K562 (cell line): ENCODE results near the gene TMEM185A. TPM values are rescaled to one million over a fixed set of nuclear protein-coding genes. Genes with fewer than 3 reads are reported as not detected.

Experiments used
- ATAC-seq: fragments of 200-7000 bp; cut with Tn5 transposase; 3 replicates; pipeline ENCODE4 v1.9.1; 2020; ENCODE audit warnings: moderate library complexity
- BruUV-seq: library from RNA; stranded (reverse); fragments of 400-500 nt; replicated peaks from 2 replicates; lab custom pipeline; 2021; lab: Mats Ljungman, UMichigan
- CTCF ChIA-PET: fragments of 300-600 bp; formaldehyde crosslinking; extraction: SDS; loops from one replicate; lab custom pipeline; 2021; ENCODE audit warnings: low intra/inter-chr PET ratio; lab: Yijun Ruan, JAX
- POLR2A ChIA-PET: fragments of 300-600, 350-650 bp; sonication (Branson Sonifier 250); formaldehyde crosslinking; extraction: SDS; loops from one replicate; lab custom pipeline; 2021; ENCODE audit warnings: antibody characterized with exemption, inconsistent platforms; lab: Yijun Ruan, JAX
- DNase-seq, 4 experiments: peaks; one replicate each; pipeline versions ENCODE4 v3.0.0 to v3.0.0-alpha.2; 2011 to 2018; ENCODE audit warnings: low spot score in 3 of 4, mixed read lengths in 3 of 4; ENCODE audit errors: extremely low read depth in 1 of 4
- FAIRE-seq: peaks from 2 replicates; lab custom pipeline; 2011; peaks lifted over from hg19 to GRCh38; lab: Jason Lieb, UNC
- H2AFZ ChIP-seq: 2 replicates; pipeline ENCODE4 v1.6.0; 2011; ENCODE audit warnings: low read depth, low read length, control low read depth, inconsistent platforms
- H3K27ac ChIP-seq: fragments of 200-600 bp; 3 replicates; pipeline ENCODE4 v1.8.0; 2011; ENCODE audit warnings: low read depth, mild to moderate bottlenecking, control low read depth, inconsistent platforms, low read length, moderate library complexity, mixed read lengths; ENCODE audit errors: extremely low read depth
- H3K27me3 ChIP-seq, 2 experiments: fragments of 300-600 bp in 1 of 2; 2 replicates in 1 of 2; 3 replicates in 1 of 2; pipeline versions ENCODE4 v1.6.0 to v1.8.0; 2011; ENCODE audit warnings: inconsistent platforms in 2 of 2, low read length in 2 of 2, mild to moderate bottlenecking in 1 of 2, mixed read lengths in 1 of 2, moderate library complexity in 1 of 2; ENCODE audit not compliant: control insufficient read depth in 2 of 2, insufficient read depth in 2 of 2
- H3K36me3 ChIP-seq: fragments of 300-600 bp; 3 replicates; pipeline ENCODE4 v1.8.0; 2011; ENCODE audit warnings: mild to moderate bottlenecking, low read length, inconsistent platforms; ENCODE audit not compliant: control insufficient read depth, insufficient read depth
- H3K4me1 ChIP-seq, 2 experiments: fragments of 200-600 bp in 1 of 2; replicated peaks in 1 of 2; 2 replicates in 1 of 2; 3 replicates in 1 of 2; pipeline versions ENCODE4 v1.5.1 to v1.8.0; 2011; ENCODE audit warnings: inconsistent platforms in 2 of 2, low read length in 2 of 2, mild to moderate bottlenecking in 1 of 2, mixed read lengths in 1 of 2, moderate library complexity in 1 of 2; ENCODE audit not compliant: control insufficient read depth in 2 of 2, insufficient read depth in 2 of 2
- H3K4me2 ChIP-seq: 2 replicates; pipeline ENCODE4 v1.6.1; 2011; ENCODE audit warnings: low read length, control low read depth, inconsistent platforms, mixed read lengths; ENCODE audit not compliant: insufficient read depth
- H3K4me3 ChIP-seq: fragments of 200-600 bp; sonication (generic), shearing (Covaris generic); 2 replicates; pipeline ENCODE4 v1.5.1; 2016; ENCODE audit warnings: control low read depth, inconsistent platforms
- H3K79me2 ChIP-seq: fragments of 200-600 bp; 3 replicates; pipeline ENCODE4 v1.8.0; 2011; ENCODE audit warnings: low read length, inconsistent platforms; ENCODE audit not compliant: control insufficient read depth, insufficient read depth
- H3K9ac ChIP-seq, 2 experiments: 2 replicates each; pipeline versions ENCODE4 v1.6.0 to v1.6.1; 2011; ENCODE audit warnings: low read depth in 2 of 2, low read length in 2 of 2, control low read depth in 1 of 2, inconsistent platforms in 1 of 2, mild to moderate bottlenecking in 1 of 2, mixed read lengths in 1 of 2; ENCODE audit not compliant: insufficient read depth in 1 of 2
- H3K9me1 ChIP-seq: one replicate; pipeline ENCODE4 v1.6.0; 2011; ENCODE audit warnings: inconsistent platforms, mild to moderate bottlenecking, low read length, moderate library complexity; ENCODE audit not compliant: control insufficient read depth, insufficient read depth
- H3K9me3 ChIP-seq: replicated peaks from 2 replicates; pipeline ENCODE4 v1.5.1; 2011; ENCODE audit warnings: low read depth, low read length, inconsistent platforms; ENCODE audit not compliant: control insufficient read depth, insufficient read depth
- H4K20me1 ChIP-seq: replicated peaks from 2 replicates; pipeline ENCODE4 v1.6.1; 2011; ENCODE audit warnings: low read length, inconsistent platforms, mixed read lengths; ENCODE audit not compliant: control insufficient read depth, insufficient read depth
- BHLHE40 ChIP-seq: IDR thresholded peaks from 2 replicates; pipeline ENCODE4 v1.6.1; 2011; ENCODE audit warnings: low read length, improper control_type of control experiment
- DEAF1 ChIP-seq: fragments of 450-650 bp; formaldehyde crosslinking; IDR thresholded peaks from 2 replicates; pipeline ENCODE4 v1.4.0; 2020; ENCODE audit warnings: mild to moderate bottlenecking, moderate library complexity
- KAT8 ChIP-seq: fragments of 450-650 bp; IDR thresholded peaks from 2 replicates; pipeline ENCODE4 v1.6.1; 2016; ENCODE audit warnings: low read depth, mild to moderate bottlenecking
- LEF1 ChIP-seq: fragments of 450-650 bp; IDR thresholded peaks from 2 replicates; pipeline ENCODE4 v1.6.1; 2016; ENCODE audit warnings: mild to moderate bottlenecking
- PREB ChIP-seq: sonication (generic); formaldehyde crosslinking; IDR thresholded peaks from 2 replicates; pipeline ENCODE4 v1.8.1; 2023; ENCODE audit warnings: mild to moderate bottlenecking, missing genetic modification reagents
- RFX7 ChIP-seq: fragments of 250-450 bp; sonication (Bioruptor Pico); IDR thresholded peaks from 2 replicates; pipeline ENCODE4 v1.5.1; 2021; ENCODE audit warnings: mild to moderate bottlenecking
- SOX6 ChIP-seq: fragments of 450-650 bp; IDR thresholded peaks from 2 replicates; pipeline ENCODE4 v1.6.1; 2014; ENCODE audit warnings: mild to moderate bottlenecking
- THRA ChIP-seq: fragments of 450-650 bp; IDR thresholded peaks from 2 replicates; pipeline ENCODE4 v1.6.1; 2017; ENCODE audit warnings: mild to moderate bottlenecking, moderate library complexity
- ZNF124 ChIP-seq: sonication (generic); formaldehyde crosslinking; IDR thresholded peaks from 2 replicates; pipeline ENCODE4 v1.8.1; 2022; ENCODE audit warnings: missing genetic modification reagents
- ZNF212 ChIP-seq: fragments of 450-650 bp; formaldehyde crosslinking; IDR thresholded peaks from 2 replicates; pipeline ENCODE4 v1.4.0; 2020; ENCODE audit warnings: mild to moderate bottlenecking
- ZNF407 ChIP-seq: fragments of 450-650 bp; IDR thresholded peaks from 2 replicates; pipeline ENCODE4 v1.6.1; 2016; ENCODE audit warnings: low read depth
- ZNF830 ChIP-seq: fragments of 250-450 bp; sonication (Bioruptor Pico); IDR thresholded peaks from 2 replicates; pipeline ENCODE4 v1.5.0; 2021; ENCODE audit warnings: mild to moderate bottlenecking
- WGBS: fragments of 100-300 bp; shearing (Covaris generic); methylation state at CpG from one replicate; pipeline ENCODE4 v1.1.6; 2016; ENCODE audit warnings: low coverage, mixed read lengths; ENCODE audit not compliant: insufficient coverage; ENCODE audit errors: missing lambda C conversion rate; 5-methylcytosine and 5-hydroxymethylcytosine counted together
- in situ Hi-C: fragments of 300-500 bp; cut with MboI; formaldehyde crosslinking; loops from 4 replicates; pipeline ENCODE4 v1.15.0; 2018; ENCODE audit warnings: inconsistent platforms, mixed read lengths
- intact Hi-C: fragments of 100-400 bp; cut with micrococcal nuclease; formaldehyde crosslinking; loops from 2 replicates; pipeline ENCODE4 v1.14.2; 2022
- polyA plus RNA-seq, 8 experiments: library from polyadenylated mRNA; depleted of rRNA in 4 of 8; stranded (reverse) in 5 of 8; unstranded in 3 of 8; fragments of >200 nt; fragmentation: Nextera tagmentation in 2 of 8; fragmentation: Illumina TruSeq in 1 of 8; extraction: Ambion mirVana in 2 of 8; extraction: Trizol in 1 of 8; gene quantifications; 2 replicates each; pipeline versions ENCODE4 v1.2.1 to v1.2.3, GENCODE V29; 2011 to 2014; ENCODE audit warnings: inconsistent platforms in 1 of 8, missing spikeins in 1 of 8
- total RNA-seq, 7 experiments: library from RNA; depleted of rRNA in 6 of 7; stranded (reverse); fragments of >200 nt in 6 of 7; fragmentation: Illumina TruSeq in 2 of 7; extraction: Trizol in 2 of 7; gene quantifications; 2 replicates each; pipeline versions ENCODE4 v1.2.1 to v1.2.3, GENCODE V29; 2011 to 2021; ENCODE audit warnings: low replicate concordance in 1 of 7

TMEM185A gene
- total and polyA plus RNA-seq, 9 of the 15 experiments (the other 6 are each of a cell fraction or from before 2014, with no cell fraction given) = 0.97 to 13.7 (median 5.4) TPM

GRCh38 chrX:149571770-149572169 is 59.8 kb downstream of the TMEM185A start:
- H3K4me1 ChIP-seq = peaks cover 0 to 3% of the 10 kb centered on the region in 2 experiments; a peak in 2 of 5 replicates
- ATAC-seq (no peak), FAIRE-seq (no peak), DNase-seq (peak in 1 of 4 experiments; percentile 1)
- in situ Hi-C loops = loop anchor here (10.0 kb wide), 1 partner anchor 57 kb away; no protein-coding TSS in a partner anchor
- no peaks in the 10 kb centered on the region for H3K9me3 ChIP-seq
- intact Hi-C loops = no loop called here
- ChIA-PET POLR2A (no interaction called here), CTCF (no interaction called here)
- H3K27me3 ChIP-seq = 0 out of 5 replicates have a peak, but pooled peaks cover 0 to 4% of the 10 kb centered on the region in 2 experiments
- H3K4me2 ChIP-seq = no peak overlapping the region
- H4K20me1 ChIP-seq = no peaks in the 10 kb centered on the region
- no peak overlapping the region for H3K27ac ChIP-seq
- H3K9ac ChIP-seq = no peak overlapping the region
- H2AFZ ChIP-seq = peak overlapping the region; percentile 51; the same call in 1 of the 2 replicates
- WGBS = 48% methylated on average over 7 of the region's 7 CpGs
- no peaks in the 10 kb centered on the region for H3K36me3 ChIP-seq
- no peaks in the 10 kb centered on the region for H3K79me2 ChIP-seq
- BruUV-seq = no TSS peak
- H3K9me1 ChIP-seq = no peaks in the 10 kb centered on the region
- H3K4me3 ChIP-seq = no peak overlapping the region
- TF ChIP-seq BHLHE40 (no peak), RFX7 (no peak), THRA (no peak), ZNF830 (CRISPR knock-in tag) (no peak), ZNF407 (no peak), KAT8 (no peak), DEAF1 (CRISPR knock-in tag) (no peak), LEF1 (no peak), SOX6 (no peak), PREB (CRISPR knock-in tag) (no peak), ZNF124 (no peak), ZNF212 (no peak)
